ENCODE data around the gene CLEC16A.
A peak's percentile ranks its signal among the peaks of the same experiment; 100 is the strongest.

DNA sequence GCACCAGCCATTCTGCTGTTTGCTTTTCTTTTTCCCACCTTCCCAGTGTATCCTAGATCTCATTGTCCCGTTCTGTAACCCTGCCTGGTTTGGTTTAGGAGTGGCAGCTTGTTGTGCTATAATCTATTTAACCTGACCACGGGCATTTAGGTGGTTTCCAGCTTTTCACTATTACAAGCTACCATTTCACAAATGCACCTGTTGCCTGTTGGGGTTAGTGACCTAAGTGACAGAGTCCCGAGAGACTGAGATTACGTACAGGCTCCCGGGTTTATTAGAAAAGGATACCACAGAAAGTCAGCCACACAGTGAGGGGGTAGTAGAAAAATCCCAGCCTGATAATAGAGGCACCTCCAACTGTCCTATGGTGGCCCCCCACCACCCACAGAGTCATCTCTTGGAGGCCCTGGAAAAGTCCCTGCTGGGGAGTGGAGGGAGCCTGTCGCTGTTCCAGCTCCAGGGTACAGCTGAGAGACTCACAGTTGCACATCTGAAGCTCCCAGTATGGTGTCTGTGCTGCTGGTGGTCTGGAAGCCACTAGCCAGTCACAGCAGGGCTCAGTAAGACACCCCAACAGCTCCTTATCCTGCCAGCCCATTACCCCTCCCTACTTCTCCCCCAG, 21.2 kb downstream of the CLEC16A start:
- TF ChIP-seq POLR2A (IDR thresholded peaks at IDR 0.05; ENCODE audit: low read depth, low read length): no peak; the same call in none of the 2 replicates
- peak; percentile 53; the same call in 1 of the 2 replicates for TF ChIP-seq TAF1 (IDR thresholded peaks at IDR 0.05; ENCODE audit: low read depth, low read length)

All from GM12891 (cell line).